Measurements from ENCODE around the gene HTR2B.

The HTR2B gene

DNA sequence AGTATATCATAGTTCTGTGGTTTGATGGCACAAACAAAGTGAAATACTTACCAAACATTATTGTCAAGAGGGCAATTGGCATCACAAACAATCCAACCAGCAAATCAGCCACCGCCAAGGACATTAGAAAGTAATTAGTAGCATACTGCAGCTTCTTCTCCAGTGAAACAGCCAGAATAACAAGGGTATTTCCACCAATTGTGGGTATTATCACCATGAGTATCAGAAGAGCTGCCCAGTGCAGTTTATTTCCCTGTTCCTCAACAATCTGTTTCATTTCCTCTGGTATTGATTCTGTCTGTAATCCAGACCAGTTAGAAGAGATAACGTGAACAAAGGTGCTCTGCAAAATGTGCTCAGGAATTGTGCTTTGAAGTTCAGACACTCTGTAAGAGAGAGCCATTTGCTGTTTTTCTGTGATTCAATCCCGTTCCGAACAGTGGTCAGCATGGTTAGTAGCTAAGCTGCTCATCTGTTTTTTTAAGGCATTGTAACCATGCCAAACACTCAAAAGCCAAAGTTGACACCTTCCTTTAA, 1.4 kb downstream of the HTR2B start:
- FAIRE-seq = peak; percentile 84
- TF ChIP-seq PAX5 (IDR thresholded peaks at IDR 0.05; ENCODE audit: insufficient read depth, low read length, severe bottlenecking) (no peak), POLR2AphosphoS5 (IDR thresholded peaks at IDR 0.05; ENCODE audit: low read depth, low read length) (no peak), SPI1 (IDR thresholded peaks at IDR 0.05; ENCODE audit: low read depth, low read length) (peak; percentile 85)
- no peak for DNase-seq (ENCODE audit: insufficient read length, low spot score)

DNA sequence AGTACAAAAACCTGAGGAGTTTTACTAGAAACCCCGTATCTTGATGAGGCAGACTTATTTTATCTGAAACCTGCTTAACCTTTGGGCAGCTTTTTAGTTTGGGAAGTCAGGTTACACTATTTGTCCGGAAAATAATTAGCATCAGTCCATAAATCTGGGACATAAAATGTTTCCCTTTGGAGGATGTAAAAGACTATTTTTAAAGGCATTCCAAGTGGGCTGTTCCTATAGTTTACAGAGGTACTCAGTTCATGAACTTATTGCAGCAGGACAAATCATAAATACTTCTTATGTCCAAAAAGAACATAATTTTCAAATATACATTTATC, 6.3 kb downstream of the HTR2B start:
- no peak for TF ChIP-seq TAF1 (IDR thresholded peaks at IDR 0.05; ENCODE audit: low read depth, low read length)
- no peak for TF ChIP-seq POLR2AphosphoS5 (IDR thresholded peaks at IDR 0.05; ENCODE audit: low read depth, low read length)
- TF ChIP-seq POLR2A (IDR thresholded peaks at IDR 0.05; ENCODE audit: low read depth, low read length) = no peak
- TF ChIP-seq POU2F2 (IDR thresholded peaks at IDR 0.05; ENCODE audit: low read depth, low read length) = no peak
- no peak for TF ChIP-seq SPI1 (IDR thresholded peaks at IDR 0.05; ENCODE audit: low read depth, low read length)
- no peak for TF ChIP-seq PAX5 (IDR thresholded peaks at IDR 0.05; ENCODE audit: insufficient read depth, low read length, severe bottlenecking)
- FAIRE-seq (no peak), DNase-seq (ENCODE audit: insufficient read length, low spot score) (no peak)

DNA sequence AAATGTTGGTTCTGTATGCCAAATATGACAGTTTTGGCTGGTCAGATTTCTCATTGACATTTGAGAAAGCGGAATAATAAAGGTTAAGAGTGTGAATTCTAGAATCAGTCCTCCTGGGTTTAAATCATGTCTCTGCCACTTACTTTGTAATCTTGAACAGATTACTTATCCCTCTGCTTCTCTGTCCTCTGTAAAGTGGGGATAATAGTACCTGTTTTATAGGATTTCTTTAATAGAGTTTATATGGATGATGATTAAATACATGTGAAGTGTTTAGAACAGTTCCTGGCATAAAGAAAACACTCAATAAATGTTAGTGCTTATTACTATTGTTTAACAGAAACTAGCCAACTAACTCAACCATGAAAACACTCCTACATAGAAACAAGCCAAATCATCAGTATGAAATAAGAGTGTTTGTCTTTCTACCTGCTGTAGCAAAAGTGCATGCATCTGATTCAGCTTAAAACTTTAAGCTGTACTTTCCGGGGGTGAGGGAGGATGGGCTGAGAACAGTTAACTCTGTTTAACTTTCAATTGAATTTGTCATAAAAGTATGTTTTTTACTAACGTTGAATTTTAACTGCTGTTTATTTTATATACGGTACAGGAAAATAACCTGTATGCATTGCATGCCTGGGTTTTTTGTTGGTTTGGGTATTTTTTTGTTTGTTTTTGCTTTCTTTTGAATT, 6.8 kb downstream of the HTR2B start:
- TF ChIP-seq TAF1 (IDR thresholded peaks at IDR 0.05; ENCODE audit: low read depth, low read length) (no peak), POLR2A (IDR thresholded peaks at IDR 0.05; ENCODE audit: low read depth, low read length) (no peak)
- FAIRE-seq (peak; percentile 83), DNase-seq (ENCODE audit: insufficient read length, low spot score) (no peak)

DNA sequence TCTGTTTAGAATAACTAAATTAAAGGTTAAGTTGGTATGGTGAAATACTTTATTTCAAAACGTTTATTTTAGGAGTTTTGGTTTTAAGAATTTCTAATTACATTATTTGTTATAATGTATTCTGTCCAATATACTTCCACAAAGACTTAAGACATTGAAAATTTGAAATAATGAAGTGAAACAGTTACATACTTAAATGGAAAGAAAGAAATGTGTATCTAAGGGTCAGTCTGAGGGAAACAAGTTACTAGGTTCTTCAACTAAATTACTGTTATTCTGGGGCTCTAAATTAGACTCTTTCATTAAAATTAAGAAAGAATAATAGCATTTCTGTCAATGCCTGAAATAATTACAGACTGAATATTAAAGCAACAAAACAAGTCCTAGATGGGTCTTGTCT, 7.7 kb downstream of the HTR2B start:
- DNase-seq (ENCODE audit: insufficient read length, low spot score) = no peak
- no peak for FAIRE-seq
- TF ChIP-seq TAF1 (IDR thresholded peaks at IDR 0.05; ENCODE audit: low read depth, low read length) = no peak
- no peak for TF ChIP-seq POU2F2 (IDR thresholded peaks at IDR 0.05; ENCODE audit: low read depth, low read length)
- no peak for TF ChIP-seq PAX5 (IDR thresholded peaks at IDR 0.05; ENCODE audit: insufficient read depth, low read length, severe bottlenecking)
- TF ChIP-seq POLR2AphosphoS5 (IDR thresholded peaks at IDR 0.05; ENCODE audit: low read depth, low read length) = no peak
- TF ChIP-seq POLR2A (IDR thresholded peaks at IDR 0.05; ENCODE audit: low read depth, low read length) = no peak
- TF ChIP-seq SPI1 (IDR thresholded peaks at IDR 0.05; ENCODE audit: low read depth, low read length) = no peak

DNA sequence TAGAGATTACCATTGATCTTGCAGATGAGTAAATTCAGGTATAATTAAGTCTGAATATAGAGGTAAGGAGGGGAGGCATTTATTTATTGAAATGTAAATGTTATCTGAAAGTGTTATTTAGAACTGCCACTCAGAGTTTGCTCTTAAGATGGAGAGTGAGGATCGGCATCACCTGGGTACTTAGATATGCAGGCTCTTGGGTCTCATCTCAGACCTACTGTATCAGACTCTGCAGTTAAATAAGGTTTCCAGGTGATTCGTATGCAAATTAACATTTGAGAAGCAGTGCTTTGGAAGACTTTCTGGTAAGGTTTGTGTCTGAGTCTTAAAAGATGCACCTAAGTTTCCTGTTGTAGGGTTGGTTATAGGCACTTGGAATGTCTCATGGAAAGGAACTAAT, 9.2 kb downstream of the HTR2B start:
- no peak for DNase-seq (ENCODE audit: insufficient read length, low spot score)
- peak; percentile 66 for FAIRE-seq
- TF ChIP-seq TAF1 (IDR thresholded peaks at IDR 0.05; ENCODE audit: low read depth, low read length) (no peak), POLR2A (IDR thresholded peaks at IDR 0.05; ENCODE audit: low read depth, low read length) (no peak), POLR2AphosphoS5 (IDR thresholded peaks at IDR 0.05; ENCODE audit: low read depth, low read length) (no peak)

DNA sequence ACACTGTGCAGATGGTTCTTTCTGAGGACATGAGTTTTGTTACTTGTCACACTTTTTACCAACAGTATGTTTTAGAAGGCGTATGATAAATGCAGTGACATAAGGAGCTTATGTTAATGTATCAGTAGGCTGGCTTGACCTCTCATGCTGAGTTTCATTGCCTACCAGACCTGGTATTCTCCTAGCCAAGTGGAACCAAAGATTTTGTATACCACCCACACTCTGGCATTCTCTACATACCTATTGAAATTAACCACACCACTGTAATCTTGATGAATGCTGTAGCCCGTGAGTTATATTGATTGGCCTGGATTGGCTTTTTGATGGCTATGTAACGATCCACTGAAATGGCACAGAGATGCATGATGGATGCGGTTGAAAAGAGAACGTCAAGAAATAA, 11.4 kb downstream of the HTR2B start:
- TF ChIP-seq POLR2AphosphoS5 (IDR thresholded peaks at IDR 0.05; ENCODE audit: low read depth, low read length) = no peak
- TF ChIP-seq SPI1 (IDR thresholded peaks at IDR 0.05; ENCODE audit: low read depth, low read length) = no peak
- TF ChIP-seq POU2F2 (IDR thresholded peaks at IDR 0.05; ENCODE audit: low read depth, low read length) = no peak
- no peak for TF ChIP-seq TAF1 (IDR thresholded peaks at IDR 0.05; ENCODE audit: low read depth, low read length)
- no peak for TF ChIP-seq PAX5 (IDR thresholded peaks at IDR 0.05; ENCODE audit: insufficient read depth, low read length, severe bottlenecking)
- no peak for TF ChIP-seq POLR2A (IDR thresholded peaks at IDR 0.05; ENCODE audit: low read depth, low read length)
- FAIRE-seq (peak; percentile 70), DNase-seq (ENCODE audit: insufficient read length, low spot score) (no peak)

DNA sequence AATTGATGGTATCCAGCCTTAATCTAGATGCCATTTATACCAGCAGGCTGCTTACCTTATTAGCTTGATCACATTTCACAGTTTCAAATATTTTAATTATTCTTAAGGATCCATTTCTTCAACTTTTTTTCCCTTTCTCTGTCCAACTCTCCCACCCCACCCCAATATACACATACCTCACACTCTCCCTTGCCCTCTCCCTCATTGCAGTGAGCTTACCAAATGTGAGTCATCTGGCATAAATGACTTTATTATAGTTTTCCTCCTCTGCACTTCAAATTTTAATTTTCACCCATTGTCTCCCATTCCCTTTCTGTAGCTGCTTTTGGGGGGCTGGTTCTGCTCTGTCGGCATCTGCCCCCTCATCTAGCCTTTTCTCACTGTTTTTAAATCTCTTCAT, 12.9 kb downstream of the HTR2B start:
- no peak for DNase-seq (ENCODE audit: insufficient read length, low spot score)

DNA sequence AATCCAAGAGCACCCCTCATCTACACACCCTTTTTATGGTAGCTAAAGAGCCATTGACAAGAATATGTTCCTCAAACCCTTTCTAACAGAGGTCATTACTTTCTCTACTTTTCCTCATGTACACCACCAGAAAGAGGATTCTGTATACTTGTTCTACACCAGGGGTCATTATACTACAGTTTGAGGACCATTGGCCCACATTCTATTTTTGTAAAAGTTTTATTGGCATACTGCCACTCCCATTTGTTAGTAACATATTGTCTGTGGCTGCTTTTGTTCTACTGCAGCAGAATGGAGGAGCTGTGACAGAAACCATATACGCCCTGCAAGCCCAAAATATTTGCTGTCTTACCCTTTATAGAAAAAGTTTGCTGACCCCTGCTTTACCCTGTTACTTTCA, 14.3 kb downstream of the HTR2B start:
- DNase-seq (ENCODE audit: insufficient read length, low spot score) (no peak), FAIRE-seq (no peak)

More for the DNA sequence above, 12.9 kb downstream of the HTR2B start:
- no peak for FAIRE-seq
- no peak for TF ChIP-seq TAF1 (IDR thresholded peaks at IDR 0.05; ENCODE audit: low read depth, low read length)
- no peak for TF ChIP-seq PAX5 (IDR thresholded peaks at IDR 0.05; ENCODE audit: insufficient read depth, low read length, severe bottlenecking)
- no peak for TF ChIP-seq SPI1 (IDR thresholded peaks at IDR 0.05; ENCODE audit: low read depth, low read length)
- no peak for TF ChIP-seq POLR2A (IDR thresholded peaks at IDR 0.05; ENCODE audit: low read depth, low read length)
- no peak for TF ChIP-seq POU2F2 (IDR thresholded peaks at IDR 0.05; ENCODE audit: low read depth, low read length)
- no peak for TF ChIP-seq POLR2AphosphoS5 (IDR thresholded peaks at IDR 0.05; ENCODE audit: low read depth, low read length)

DNA sequence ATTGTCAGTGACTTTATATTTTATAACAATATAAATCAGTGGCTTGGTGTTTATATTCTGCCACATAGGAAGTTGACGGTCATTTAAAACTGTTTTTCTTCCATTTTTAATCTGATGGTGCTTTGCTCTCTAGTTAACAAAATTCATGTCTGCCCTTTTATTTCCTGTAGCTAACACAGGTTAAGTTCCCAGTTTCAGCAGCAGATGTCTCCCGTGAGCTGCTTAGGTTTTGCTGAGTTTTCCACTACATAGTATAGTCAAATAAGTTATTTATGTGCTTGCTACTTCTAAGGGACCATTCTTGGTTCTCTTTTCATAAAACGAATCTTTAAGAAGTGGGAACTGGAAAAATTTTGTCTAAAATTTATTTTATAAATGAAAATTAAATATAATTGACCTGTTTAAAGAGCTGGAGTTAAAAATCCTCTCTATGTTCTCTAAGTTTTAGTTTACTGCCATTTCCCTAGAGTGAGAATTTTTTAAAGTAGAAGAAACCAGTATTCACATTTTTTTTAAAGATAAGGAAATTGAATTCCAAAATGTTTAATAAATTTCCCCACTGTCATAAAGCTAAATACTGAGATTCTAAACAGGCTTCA, 20.6 kb downstream of the HTR2B start:
- no peak for DNase-seq (ENCODE audit: insufficient read length, low spot score)
- peak; percentile 78 for FAIRE-seq
- TF ChIP-seq POLR2AphosphoS5 (IDR thresholded peaks at IDR 0.05; ENCODE audit: low read depth, low read length) (no peak), POU2F2 (IDR thresholded peaks at IDR 0.05; ENCODE audit: low read depth, low read length) (no peak), POLR2A (IDR thresholded peaks at IDR 0.05; ENCODE audit: low read depth, low read length) (no peak), TAF1 (IDR thresholded peaks at IDR 0.05; ENCODE audit: low read depth, low read length) (no peak), SPI1 (IDR thresholded peaks at IDR 0.05; ENCODE audit: low read depth, low read length) (no peak), PAX5 (IDR thresholded peaks at IDR 0.05; ENCODE audit: insufficient read depth, low read length, severe bottlenecking) (no peak)

More for the DNA sequence above, 14.3 kb downstream of the HTR2B start:
- TF ChIP-seq POU2F2 (IDR thresholded peaks at IDR 0.05; ENCODE audit: low read depth, low read length) = no peak
- TF ChIP-seq POLR2A (IDR thresholded peaks at IDR 0.05; ENCODE audit: low read depth, low read length) = no peak
- no peak for TF ChIP-seq SPI1 (IDR thresholded peaks at IDR 0.05; ENCODE audit: low read depth, low read length)
- TF ChIP-seq PAX5 (IDR thresholded peaks at IDR 0.05; ENCODE audit: insufficient read depth, low read length, severe bottlenecking) = no peak
- TF ChIP-seq TAF1 (IDR thresholded peaks at IDR 0.05; ENCODE audit: low read depth, low read length) = no peak
- no peak for TF ChIP-seq POLR2AphosphoS5 (IDR thresholded peaks at IDR 0.05; ENCODE audit: low read depth, low read length)

DNA sequence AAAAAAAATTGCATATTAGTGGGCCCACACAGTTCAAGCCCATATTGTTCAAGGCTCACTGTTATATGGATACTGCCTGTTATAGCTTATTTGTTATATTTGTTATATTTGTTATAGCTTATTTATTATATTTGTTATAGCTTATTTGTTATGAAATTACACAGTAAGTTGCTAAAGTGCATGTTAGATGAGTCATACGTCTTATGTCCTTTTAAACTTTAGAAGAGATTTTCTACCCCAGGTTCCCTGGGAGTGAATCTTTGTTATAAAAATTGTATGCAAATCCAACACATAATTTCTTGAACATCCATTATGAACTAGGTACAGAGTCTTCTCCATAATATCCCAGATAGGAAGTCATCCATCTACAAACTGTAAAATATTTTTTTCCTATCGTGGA, 22.1 kb downstream of the HTR2B start:
- no peak for TF ChIP-seq POU2F2 (IDR thresholded peaks at IDR 0.05; ENCODE audit: low read depth, low read length)
- DNase-seq (ENCODE audit: insufficient read length, low spot score) (no peak), FAIRE-seq (no peak)

Measured in GM12891 (cell line).